VCaP (cell line): ENCODE data around the gene HAUS8.

Experiments
- H3K27ac ChIP-seq: fragments of 450-650 bp; 2 replicates; pipeline ENCODE4 v1.5.1; 2017
- CTCF ChIP-seq: fragments of 450-650 bp; conservative IDR thresholded peaks from 2 replicates; pipeline ENCODE4 v1.5.1; 2017; ENCODE audit warnings: mild to moderate bottlenecking, moderate library complexity

HAUS8 gene

GRCh38 chr19:17021793-17022590 is 53.3 kb downstream of the HAUS8 start:
- no peak for TF ChIP-seq CTCF
- no peak overlapping the region for H3K27ac ChIP-seq

GRCh38 chr19:17021328-17021727 is 53.9 kb downstream of the HAUS8 start:
- no peak for TF ChIP-seq CTCF
- no peak overlapping the region for H3K27ac ChIP-seq

GRCh38 chr19:17020823-17021222 is 54.4 kb downstream of the HAUS8 start:
- no peak for TF ChIP-seq CTCF

GRCh38 chr19:17020385-17020784 is 54.9 kb downstream of the HAUS8 start:
- H3K27ac ChIP-seq, result no peak overlapping the region
- TF ChIP-seq CTCF, result no peak

More at GRCh38 chr19:17020823-17021222, 54.4 kb downstream of the HAUS8 start:
- no peak overlapping the region for H3K27ac ChIP-seq

GRCh38 chr19:17014212-17014861 is 60.9 kb downstream of the HAUS8 start:
- H3K27ac ChIP-seq, result peak overlapping the region; percentile 44

- TF ChIP-seq CTCF, result no peak
Observed at GRCh38 chr19:17011485-17011884, 63.8 kb downstream of the HAUS8 start.

GRCh38 chr19:17006579-17006978 is 68.7 kb downstream of the HAUS8 start:
- H3K27ac ChIP-seq, result no peak overlapping the region
- no peak for TF ChIP-seq CTCF

More at GRCh38 chr19:17011485-17011884, 63.8 kb downstream of the HAUS8 start:
- no peak overlapping the region for H3K27ac ChIP-seq

- H3K27ac ChIP-seq, result no peak overlapping the region
- no peak for TF ChIP-seq CTCF
Observed at GRCh38 chr19:17005000-17005399, 70.3 kb downstream of the HAUS8 start.
